Measurements from ENCODE around the gene PLD5. TPM values are rescaled to one million over a fixed set of nuclear protein-coding genes. Genes with fewer than 3 reads are reported as not detected.

The PLD5 gene
- total RNA-seq, 2 donors from 2014 or later = 1.8 TPM; not detected in 1

GRCh38 chr1:242455052-242455361 lies 69.5 kb downstream of the PLD5 start:
- Histone ChIP-seq H3K4me3 (no peak overlapping the region), H3K4me1 (peaks cover under 1% of the 10 kb centered on the region), H3K27me3 (peaks cover 0 to 7% of the 10 kb centered on the region in 2 donors), H3K9me3 (no peaks in the 10 kb centered on the region), H3K27ac (no peak overlapping the region), H3K36me3 (replicated peaks in 1 of 2; ENCODE audit: insufficient read depth in 1 of 2, low read depth in 2 of 2) (no peaks in the 10 kb centered on the region)
- DNase-seq = no peak
- intact Hi-C loops (cut with DNase I) = loop anchor here (10.0 kb wide), 1 partner anchor 870 kb away; no protein-coding TSS in a partner anchor
- whole genome bisulfite sequencing, 2 donors = 0% methylated on average over 1 of the region's 1 CpG
- ATAC-seq = no peak
- TF ChIP-seq, protein P1, sequence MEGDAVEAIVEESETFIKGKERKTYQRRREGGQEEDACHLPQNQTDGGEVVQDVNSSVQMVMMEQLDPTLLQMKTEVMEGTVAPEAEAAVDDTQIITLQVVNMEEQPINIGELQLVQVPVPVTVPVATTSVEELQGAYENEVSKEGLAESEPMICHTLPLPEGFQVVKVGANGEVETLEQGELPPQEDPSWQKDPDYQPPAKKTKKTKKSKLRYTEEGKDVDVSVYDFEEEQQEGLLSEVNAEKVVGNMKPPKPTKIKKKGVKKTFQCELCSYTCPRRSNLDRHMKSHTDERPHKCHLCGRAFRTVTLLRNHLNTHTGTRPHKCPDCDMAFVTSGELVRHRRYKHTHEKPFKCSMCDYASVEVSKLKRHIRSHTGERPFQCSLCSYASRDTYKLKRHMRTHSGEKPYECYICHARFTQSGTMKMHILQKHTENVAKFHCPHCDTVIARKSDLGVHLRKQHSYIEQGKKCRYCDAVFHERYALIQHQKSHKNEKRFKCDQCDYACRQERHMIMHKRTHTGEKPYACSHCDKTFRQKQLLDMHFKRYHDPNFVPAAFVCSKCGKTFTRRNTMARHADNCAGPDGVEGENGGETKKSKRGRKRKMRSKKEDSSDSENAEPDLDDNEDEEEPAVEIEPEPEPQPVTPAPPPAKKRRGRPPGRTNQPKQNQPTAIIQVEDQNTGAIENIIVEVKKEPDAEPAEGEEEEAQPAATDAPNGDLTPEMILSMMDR (IDR thresholded peaks at IDR 0.05) = no peak
- TF ChIP-seq POLR2A (IDR thresholded peaks at IDR 0.05) = no peak

GRCh38 chr1:242454262-242455051 lies 70.0 kb downstream of the PLD5 start:
- Histone ChIP-seq H3K27ac (no peak overlapping the region), H3K27me3 (peaks cover 0 to 7% of the 10 kb centered on the region in 2 donors), H3K4me1 (peaks cover 6% of the 10 kb centered on the region), H3K9me3 (no peaks in the 10 kb centered on the region), H3K4me3 (no peak overlapping the region), H3K36me3 (replicated peaks in 1 of 2; ENCODE audit: insufficient read depth in 1 of 2, low read depth in 2 of 2) (no peaks in the 10 kb centered on the region)
- DNase-seq = peak in 1 of 4 donors; percentile 5
- intact Hi-C loops (cut with DNase I) = loop anchor here (10.0 kb wide), 1 partner anchor 870 kb away; no protein-coding TSS in a partner anchor
- peak; percentile 58 for ATAC-seq
- 17 to 21% methylated on average over 9 of the region's 9 CpGs for WGBS, 2 donors
- no peak for TF ChIP-seq POLR2A (IDR thresholded peaks at IDR 0.05)
- TF ChIP-seq, protein P1 (IDR thresholded peaks at IDR 0.05) = peak; percentile 31 to 71 (median 58)

GRCh38 chr1:242452573-242452972 lies 71.9 kb downstream of the PLD5 start:
- no peak overlapping the region for H3K4me3 ChIP-seq
- TF ChIP-seq POLR2A (IDR thresholded peaks at IDR 0.05) = no peak
- TF ChIP-seq, protein P1 (IDR thresholded peaks at IDR 0.05) = no peak
- ATAC-seq (no peak), DNase-seq (no peak)
- 73 to 74% methylated on average over 8 of the region's 8 CpGs for WGBS, 2 donors
- H3K9me3 ChIP-seq = no peaks in the 10 kb centered on the region
- H3K27me3 ChIP-seq = peaks cover 0 to 7% of the 10 kb centered on the region in 2 donors
- no peaks in the 10 kb centered on the region for H3K36me3 ChIP-seq (replicated peaks in 1 of 2; ENCODE audit: insufficient read depth in 1 of 2, low read depth in 2 of 2)
- intact Hi-C loops (cut with DNase I) = loop anchor here (10.0 kb wide), 1 partner anchor 872 kb away; no protein-coding TSS in a partner anchor
- H3K4me1 ChIP-seq = peaks cover 13% of the 10 kb centered on the region
- no peak overlapping the region for H3K27ac ChIP-seq

DNA sequence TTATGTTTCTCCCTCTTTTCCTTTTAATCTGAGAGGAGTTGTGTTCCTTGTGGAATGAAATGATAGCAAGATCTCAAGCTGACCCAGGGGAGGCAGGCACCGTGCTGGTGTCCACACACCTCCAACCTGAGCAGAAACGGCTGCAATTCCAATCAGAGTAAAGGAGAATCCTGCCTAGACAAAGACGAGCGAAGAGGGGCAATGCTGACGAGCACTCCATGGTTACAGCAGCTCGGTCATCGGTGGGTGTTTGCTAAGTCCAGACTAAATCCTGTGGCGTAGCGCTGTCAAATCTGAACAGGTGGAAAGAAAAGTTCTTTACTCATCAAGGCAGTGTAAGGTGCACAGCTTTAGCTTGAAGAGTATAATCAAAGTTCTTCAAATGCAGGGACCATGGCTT lies 74.8 kb downstream of the PLD5 start:
- DNase-seq = no peak
- peaks cover 0 to 6% of the 10 kb centered on the region in 2 donors for H3K27me3 ChIP-seq
- 23 to 44% methylated on average over 9 of the region's 9 CpGs for WGBS, 2 donors
- peaks cover 13% of the 10 kb centered on the region for H3K4me1 ChIP-seq
- no peak overlapping the region for H3K27ac ChIP-seq
- no peak overlapping the region for H3K4me3 ChIP-seq
- no peaks in the 10 kb centered on the region for H3K36me3 ChIP-seq (replicated peaks in 1 of 2; ENCODE audit: insufficient read depth in 1 of 2, low read depth in 2 of 2)
- intact Hi-C loops (cut with DNase I) = loop anchor here (10.0 kb wide), 1 partner anchor 875 kb away; no protein-coding TSS in a partner anchor
- no peak for ATAC-seq
- no peaks in the 10 kb centered on the region for H3K9me3 ChIP-seq
- TF ChIP-seq POLR2A (IDR thresholded peaks at IDR 0.05) = no peak
- TF ChIP-seq, protein P1 (IDR thresholded peaks at IDR 0.05) = no peak

All from body of pancreas (tissue), 4 donors.